Lower lobe of right lung (tissue), 2 donors: ENCODE results near the gene DENND2A. TPM values are rescaled to one million over a fixed set of nuclear protein-coding genes. Genes with fewer than 3 reads are reported as not detected.
"Not testable (repeated sequence)": the region's sequence is repeated elsewhere in the genome, so short reads cannot be mapped to it uniquely, and the experiment has no call there.

Experiments used
- ATAC-seq, 2 donors: fragments of 200-7000 bp; cut with Tn5 transposase; one replicate each; pipeline ENCODE4 v1.9.1; 2020 to 2022; ENCODE audit warnings: mild to moderate bottlenecking in 2 of 2, moderate library complexity in 2 of 2
- DNase-seq: peaks from one replicate; pipeline ENCODE4 v3.0.0-alpha.2; 2020
- H3K27ac ChIP-seq: fragments of 200-600 bp; one replicate; pipeline ENCODE4 v1.8.0; 2022
- H3K27me3 ChIP-seq: fragments of 200-600 bp; one replicate; pipeline ENCODE4 v1.8.0; 2022; ENCODE audit warnings: low read depth
- H3K36me3 ChIP-seq: fragments of 200-600 bp; one replicate; pipeline ENCODE4 v1.8.0; 2022; ENCODE audit warnings: mild to moderate bottlenecking
- H3K4me1 ChIP-seq: fragments of 200-600 bp; one replicate; pipeline ENCODE4 v1.8.0; 2022
- H3K4me3 ChIP-seq: fragments of 200-600 bp; one replicate; pipeline ENCODE4 v1.8.0; 2022; ENCODE audit warnings: mild to moderate bottlenecking
- H3K9me3 ChIP-seq: fragments of 200-600 bp; one replicate; pipeline ENCODE4 v1.8.0; 2022
- CTCF ChIP-seq: fragments of 200-600 bp; IDR thresholded peaks from one replicate; pipeline ENCODE4 v1.8.0; 2022; ENCODE audit warnings: antibody characterized with exemption, mild to moderate bottlenecking
- intact Hi-C: fragments of 100-400 bp; cut with DNase I; formaldehyde crosslinking; loops from one replicate; pipeline ENCODE4 v1.11.0; 2022
- total RNA-seq: library from RNA; stranded (reverse); fragmentation: NEBNext Ultra II Directional; extraction: Animal tissue kit (Norgen Biotek cat#: 25700); gene quantifications from one replicate; pipeline ENCODE4 v1.2.1, GENCODE V29; 2021
- donor health status: DM: no; HTN: yes; CAD: no; lungs with severe emphysema.

DENND2A gene
- total RNA-seq, 1 donor from 2014 or later: 19.0 TPM

GRCh38 chr7:140671966-140672365 is 31.4 kb upstream of the DENND2A start:
- Histone ChIP-seq H3K27ac (no peak overlapping the region), H3K9me3 (no peaks in the 10 kb centered on the region), H3K4me1 (peaks cover 37% of the 10 kb centered on the region), H3K4me3 (peak overlapping the region; percentile 77), H3K36me3 (no peaks in the 10 kb centered on the region), H3K27me3 (no peaks in the 10 kb centered on the region)
- no peak for DNase-seq
- intact Hi-C loops: no loop called here
- no peak for TF ChIP-seq CTCF
- ATAC-seq: no peak

- ATAC-seq (no peak), DNase-seq (no peak)
- Histone ChIP-seq H3K27ac (no peak overlapping the region), H3K27me3 (no peaks in the 10 kb centered on the region), H3K36me3 (no peaks in the 10 kb centered on the region), H3K4me3 (no peak overlapping the region), H3K9me3 (no peaks in the 10 kb centered on the region), H3K4me1 (peaks cover 27% of the 10 kb centered on the region)
- intact Hi-C loops: no loop called here
- TF ChIP-seq CTCF: no peak
Observed at GRCh38 chr7:140670343-140670935, 29.8 kb upstream of the DENND2A start.

GRCh38 chr7:140669862-140670261 is 29.2 kb upstream of the DENND2A start:
- H3K4me1 ChIP-seq: peaks cover 21% of the 10 kb centered on the region
- H3K36me3 ChIP-seq, H3K27ac ChIP-seq, H3K4me3 ChIP-seq, DNase-seq, intact Hi-C loops, H3K9me3 ChIP-seq, ATAC-seq, H3K27me3 ChIP-seq: not testable (repeated sequence)

GRCh38 chr7:140669352-140669751 is 28.7 kb upstream of the DENND2A start:
- no peaks in the 10 kb centered on the region for H3K9me3 ChIP-seq
- H3K27ac ChIP-seq: no peak overlapping the region
- no peak for TF ChIP-seq CTCF
- H3K36me3 ChIP-seq: no peaks in the 10 kb centered on the region
- H3K27me3 ChIP-seq: no peaks in the 10 kb centered on the region
- no peak for ATAC-seq
- H3K4me1 ChIP-seq: peaks cover 16% of the 10 kb centered on the region
- intact Hi-C loops: no loop called here
- no peak overlapping the region for H3K4me3 ChIP-seq
- DNase-seq: no peak

GRCh38 chr7:140668641-140669040 is 28.0 kb upstream of the DENND2A start:
- Histone ChIP-seq H3K4me1 (peaks cover 9% of the 10 kb centered on the region), H3K4me3 (no peak overlapping the region), H3K9me3 (no peaks in the 10 kb centered on the region), H3K36me3 (no peaks in the 10 kb centered on the region), H3K27ac (no peak overlapping the region), H3K27me3 (no peaks in the 10 kb centered on the region)
- TF ChIP-seq CTCF: no peak
- ATAC-seq (no peak), DNase-seq (no peak)
- intact Hi-C loops: no loop called here

- intact Hi-C loops: no loop called here
- no peaks in the 10 kb centered on the region for H3K36me3 ChIP-seq
- ATAC-seq (no peak), DNase-seq (no peak)
- no peak overlapping the region for H3K27ac ChIP-seq
- TF ChIP-seq CTCF: no peak
- H3K4me1 ChIP-seq: peaks cover 5% of the 10 kb centered on the region
- H3K4me3 ChIP-seq: no peak overlapping the region
- H3K27me3 ChIP-seq: no peaks in the 10 kb centered on the region
- H3K9me3 ChIP-seq: no peaks in the 10 kb centered on the region
Observed at GRCh38 chr7:140667476-140667875, 26.9 kb upstream of the DENND2A start.

GRCh38 chr7:140662938-140663337 is 22.3 kb upstream of the DENND2A start:
- H3K27me3 ChIP-seq, H3K4me3 ChIP-seq, intact Hi-C loops, H3K9me3 ChIP-seq, H3K27ac ChIP-seq, ATAC-seq, H3K36me3 ChIP-seq, H3K4me1 ChIP-seq, DNase-seq: not testable (repeated sequence)
